ENCODE measurements around the gene RYR3.

The RYR3 gene

DNA sequence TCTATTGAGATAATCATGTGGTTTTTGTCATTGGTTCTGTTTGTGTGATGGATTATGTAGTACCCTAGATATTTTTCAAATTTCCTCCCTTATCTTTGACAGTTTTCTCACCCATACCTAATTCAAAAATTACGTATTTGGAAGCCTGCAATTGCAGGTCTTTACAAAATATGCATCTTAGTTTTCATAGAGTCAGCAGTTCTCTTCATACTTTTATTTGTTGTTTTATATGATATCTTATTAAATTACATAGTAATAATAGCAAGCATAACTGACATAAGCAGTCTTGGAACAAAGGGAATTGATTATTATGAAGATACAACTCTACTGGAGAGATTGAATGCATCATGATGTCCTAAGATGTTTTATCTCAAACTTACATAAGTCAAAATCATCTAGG is 442.2 kb downstream of the RYR3 start:
- no peaks in the 10 kb centered on the region for H3K4me1 ChIP-seq (ENCODE audit: control insufficient read depth in 2 of 2, insufficient read depth in 1 of 2, low read depth in 1 of 2, low read length in 2 of 2)
- H3K4me2 ChIP-seq (ENCODE audit: insufficient read depth, low read length, poor library complexity, severe bottlenecking): no peak overlapping the region
- H3K4me3 ChIP-seq (ENCODE audit: low read length in 2 of 2): no peak overlapping the region
- H3K79me1 ChIP-seq (ENCODE audit: low read depth, low read length): no peaks in the 10 kb centered on the region
- no peak overlapping the region for H4K8ac ChIP-seq (ENCODE audit: low read depth, low read length)
- H2AFZ ChIP-seq (ENCODE audit: low read length): no peak overlapping the region
- no peak overlapping the region for H4K91ac ChIP-seq (ENCODE audit: low read depth, low read length, poor library complexity)
- H2AK5ac ChIP-seq (ENCODE audit: low read depth, low read length): no peak overlapping the region
- H2BK12ac ChIP-seq (ENCODE audit: low read length): no peak overlapping the region
- H3K14ac ChIP-seq (ENCODE audit: low read length): no peak overlapping the region
- no peaks in the 10 kb centered on the region for H3K27me3 ChIP-seq (ENCODE audit: control insufficient read depth in 3 of 3, insufficient read depth in 3 of 3, low read depth in 1 of 3, low read length in 3 of 3)
- H2BK120ac ChIP-seq (ENCODE audit: low read depth, low read length): no peak overlapping the region
- no peaks in the 10 kb centered on the region for H3K36me3 ChIP-seq (replicated peaks in 1 of 2; ENCODE audit: control insufficient read depth in 2 of 2, insufficient read depth in 2 of 2, low read length in 2 of 2)
- H3K18ac ChIP-seq (ENCODE audit: low read length): no peak overlapping the region
- H2BK15ac ChIP-seq (ENCODE audit: low read length): no peak overlapping the region
- H3K4ac ChIP-seq (ENCODE audit: low read length): no peak overlapping the region
- no peak overlapping the region for H3K9ac ChIP-seq (ENCODE audit: low read depth, low read length, poor library complexity)
- no peak for DNase-seq (ENCODE audit: low spot score)
- no CpG with 5 or more reads among the region's 1 CpG for WGBS, 2 donors (ENCODE audit: extremely low coverage in 2 of 2, insufficient read length in 2 of 2, insufficient replicate concordance in 1 of 2)
- no peak overlapping the region for H3K23ac ChIP-seq (ENCODE audit: low read depth, low read length, poor library complexity)
- H3K27ac ChIP-seq (replicated peaks; ENCODE audit: low read length): no peak overlapping the region
- H3K9me3 ChIP-seq (replicated peaks in 1 of 2; ENCODE audit: control insufficient read depth in 2 of 2, insufficient read depth in 1 of 2, low read depth in 1 of 2, low read length in 2 of 2): no peaks in the 10 kb centered on the region
- no peak overlapping the region for H2BK5ac ChIP-seq (ENCODE audit: low read length)

DNA sequence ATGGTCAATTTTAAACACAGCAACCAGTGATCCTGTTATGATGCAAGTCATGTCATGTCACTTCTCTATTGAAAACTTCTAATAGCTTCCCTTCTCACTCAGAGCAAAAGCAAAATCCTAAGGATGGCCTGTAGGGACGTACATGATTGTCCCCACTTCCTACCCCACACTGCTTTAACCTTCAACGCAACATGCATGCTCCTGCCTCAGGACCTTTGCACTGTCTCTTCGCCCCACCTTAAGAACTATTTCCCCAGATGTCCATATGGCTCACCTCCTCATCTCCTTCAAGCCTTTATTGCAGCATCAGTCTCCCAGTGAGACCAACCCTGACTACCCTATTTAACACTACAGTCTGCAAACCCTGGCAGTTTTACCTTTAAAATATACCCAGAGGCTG is 443.5 kb downstream of the RYR3 start:
- no CpG with 5 or more reads among the region's 3 CpGs for WGBS, 2 donors (ENCODE audit: extremely low coverage in 2 of 2, insufficient read length in 2 of 2, insufficient replicate concordance in 1 of 2)
- H3K27ac ChIP-seq (replicated peaks; ENCODE audit: low read length): no peak overlapping the region
- no peak overlapping the region for H2BK15ac ChIP-seq (ENCODE audit: low read length)
- H2BK120ac ChIP-seq (ENCODE audit: low read depth, low read length): no peak overlapping the region
- no peaks in the 10 kb centered on the region for H3K79me1 ChIP-seq (ENCODE audit: low read depth, low read length)
- H3K4me2 ChIP-seq (ENCODE audit: insufficient read depth, low read length, poor library complexity, severe bottlenecking): no peak overlapping the region
- no peak overlapping the region for H2BK12ac ChIP-seq (ENCODE audit: low read length)
- H3K36me3 ChIP-seq (replicated peaks in 1 of 2; ENCODE audit: control insufficient read depth in 2 of 2, insufficient read depth in 2 of 2, low read length in 2 of 2): no peaks in the 10 kb centered on the region
- H3K4me3 ChIP-seq (ENCODE audit: low read length in 2 of 2): no peak overlapping the region
- no peak overlapping the region for H2AFZ ChIP-seq (ENCODE audit: low read length)
- H3K14ac ChIP-seq (ENCODE audit: low read length): no peak overlapping the region
- H2BK5ac ChIP-seq (ENCODE audit: low read length): no peak overlapping the region
- H4K8ac ChIP-seq (ENCODE audit: low read depth, low read length): no peak overlapping the region
- no peak overlapping the region for H3K18ac ChIP-seq (ENCODE audit: low read length)
- no peaks in the 10 kb centered on the region for H3K9me3 ChIP-seq (replicated peaks in 1 of 2; ENCODE audit: control insufficient read depth in 2 of 2, insufficient read depth in 1 of 2, low read depth in 1 of 2, low read length in 2 of 2)
- H3K4ac ChIP-seq (ENCODE audit: low read length): no peak overlapping the region
- H4K91ac ChIP-seq (ENCODE audit: low read depth, low read length, poor library complexity): no peak overlapping the region
- no peak for DNase-seq (ENCODE audit: low spot score)
- no peaks in the 10 kb centered on the region for H3K27me3 ChIP-seq (ENCODE audit: control insufficient read depth in 3 of 3, insufficient read depth in 3 of 3, low read depth in 1 of 3, low read length in 3 of 3)
- H3K9ac ChIP-seq (ENCODE audit: low read depth, low read length, poor library complexity): no peak overlapping the region
- no peaks in the 10 kb centered on the region for H3K4me1 ChIP-seq (ENCODE audit: control insufficient read depth in 2 of 2, insufficient read depth in 1 of 2, low read depth in 1 of 2, low read length in 2 of 2)
- no peak overlapping the region for H3K23ac ChIP-seq (ENCODE audit: low read depth, low read length, poor library complexity)
- H2AK5ac ChIP-seq (ENCODE audit: low read depth, low read length): no peak overlapping the region

DNA sequence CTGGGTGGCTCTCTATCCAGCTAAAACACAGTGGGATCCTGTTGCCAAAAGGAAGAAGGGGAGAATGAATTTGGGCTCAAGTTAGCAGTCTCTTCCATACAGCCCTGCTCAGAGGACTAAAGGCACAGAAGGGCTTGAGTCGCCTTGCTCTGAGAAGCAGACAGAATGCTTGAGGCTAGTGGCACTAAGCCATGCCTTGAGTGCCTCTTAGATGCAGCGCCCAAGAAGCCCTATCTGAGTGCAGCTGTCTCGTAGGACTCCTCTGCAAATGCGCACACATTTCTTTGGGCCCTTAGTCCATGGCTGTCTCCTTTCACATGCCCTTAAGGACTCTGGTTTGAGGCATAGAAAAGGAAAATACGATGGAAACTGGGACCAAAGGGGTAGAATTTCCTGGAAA is 446.2 kb downstream of the RYR3 start:
- H3K79me1 ChIP-seq (ENCODE audit: low read depth, low read length): no peaks in the 10 kb centered on the region
- WGBS, 2 donors (ENCODE audit: extremely low coverage in 2 of 2, insufficient read length in 2 of 2, insufficient replicate concordance in 1 of 2): no CpG with 5 or more reads among the region's 5 CpGs

DNA sequence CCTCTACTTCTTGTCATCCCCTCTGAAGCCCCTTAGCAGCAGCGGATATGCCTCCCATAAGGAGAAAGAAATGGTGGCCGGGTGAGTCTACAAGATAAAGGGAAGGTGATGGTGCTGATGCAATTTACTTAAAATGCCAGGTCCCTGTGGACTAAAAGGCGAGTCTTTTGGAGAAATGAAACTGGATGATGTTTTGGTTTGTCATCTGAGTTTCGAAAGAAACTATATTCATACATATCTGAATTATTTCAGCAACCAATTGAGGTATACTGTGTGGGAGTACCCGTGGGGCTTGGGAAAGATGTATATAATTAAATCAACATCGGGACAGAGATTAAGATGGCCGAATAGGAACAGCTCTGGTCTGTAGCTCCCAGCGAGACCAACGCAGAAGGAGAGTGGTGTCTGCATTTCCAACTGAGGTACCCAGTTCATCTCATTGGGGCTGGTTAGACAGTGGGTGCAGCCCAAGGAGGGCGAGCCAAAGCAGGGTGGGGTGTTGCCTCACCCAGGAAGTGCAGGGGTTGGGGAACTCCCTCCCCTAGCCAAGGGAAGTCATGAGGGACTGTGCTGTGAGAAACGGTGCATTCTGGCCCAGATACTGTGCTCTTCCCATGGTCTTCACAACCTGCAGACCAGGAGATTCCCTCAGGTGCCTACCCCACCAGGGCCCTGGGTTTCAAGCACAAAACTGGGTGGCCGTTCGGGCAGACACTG is 446.9 kb downstream of the RYR3 start:
- Histone ChIP-seq H3K79me1 (ENCODE audit: low read depth, low read length) (no peaks in the 10 kb centered on the region), H2BK5ac (ENCODE audit: low read length) (no peak overlapping the region), H3K27ac (replicated peaks; ENCODE audit: low read length) (no peak overlapping the region), H2BK120ac (ENCODE audit: low read depth, low read length) (no peak overlapping the region), H3K9me3 (replicated peaks in 1 of 2; ENCODE audit: control insufficient read depth in 2 of 2, insufficient read depth in 1 of 2, low read depth in 1 of 2, low read length in 2 of 2) (no peaks in the 10 kb centered on the region), H3K4me1 (ENCODE audit: control insufficient read depth in 2 of 2, insufficient read depth in 1 of 2, low read depth in 1 of 2, low read length in 2 of 2) (no peaks in the 10 kb centered on the region), H2AK5ac (ENCODE audit: low read depth, low read length) (no peak overlapping the region), H4K8ac (ENCODE audit: low read depth, low read length) (no peak overlapping the region), H3K9ac (ENCODE audit: low read depth, low read length, poor library complexity) (no peak overlapping the region), H3K4me2 (ENCODE audit: insufficient read depth, low read length, poor library complexity, severe bottlenecking) (no peak overlapping the region), H3K18ac (ENCODE audit: low read length) (no peak overlapping the region), H3K36me3 (replicated peaks in 1 of 2; ENCODE audit: control insufficient read depth in 2 of 2, insufficient read depth in 2 of 2, low read length in 2 of 2) (no peaks in the 10 kb centered on the region), H3K4me3 (ENCODE audit: low read length in 2 of 2) (no peak overlapping the region), H2BK12ac (ENCODE audit: low read length) (no peak overlapping the region), H3K14ac (ENCODE audit: low read length) (no peak overlapping the region), H3K4ac (ENCODE audit: low read length) (no peak overlapping the region), H4K91ac (ENCODE audit: low read depth, low read length, poor library complexity) (no peak overlapping the region), H2AFZ (ENCODE audit: low read length) (no peak overlapping the region), H3K23ac (ENCODE audit: low read depth, low read length, poor library complexity) (no peak overlapping the region), H3K27me3 (ENCODE audit: control insufficient read depth in 3 of 3, insufficient read depth in 3 of 3, low read depth in 1 of 3, low read length in 3 of 3) (no peaks in the 10 kb centered on the region), H2BK15ac (ENCODE audit: low read length) (no peak overlapping the region)
- DNase-seq (ENCODE audit: low spot score): no peak
- no CpG with 5 or more reads among the region's 13 CpGs for WGBS, 2 donors (ENCODE audit: extremely low coverage in 2 of 2, insufficient read length in 2 of 2, insufficient replicate concordance in 1 of 2)

More for the DNA sequence above, 446.2 kb downstream of the RYR3 start:
- H2AK5ac ChIP-seq (ENCODE audit: low read depth, low read length): no peak overlapping the region
- no peaks in the 10 kb centered on the region for H3K9me3 ChIP-seq (replicated peaks in 1 of 2; ENCODE audit: control insufficient read depth in 2 of 2, insufficient read depth in 1 of 2, low read depth in 1 of 2, low read length in 2 of 2)
- H3K4me3 ChIP-seq (ENCODE audit: low read length in 2 of 2): no peak overlapping the region
- no peak overlapping the region for H3K23ac ChIP-seq (ENCODE audit: low read depth, low read length, poor library complexity)
- no peaks in the 10 kb centered on the region for H3K4me1 ChIP-seq (ENCODE audit: control insufficient read depth in 2 of 2, insufficient read depth in 1 of 2, low read depth in 1 of 2, low read length in 2 of 2)
- no peak for DNase-seq (ENCODE audit: low spot score)
- no peak overlapping the region for H4K91ac ChIP-seq (ENCODE audit: low read depth, low read length, poor library complexity)
- no peak overlapping the region for H3K14ac ChIP-seq (ENCODE audit: low read length)
- no peak overlapping the region for H2BK120ac ChIP-seq (ENCODE audit: low read depth, low read length)
- no peaks in the 10 kb centered on the region for H3K27me3 ChIP-seq (ENCODE audit: control insufficient read depth in 3 of 3, insufficient read depth in 3 of 3, low read depth in 1 of 3, low read length in 3 of 3)
- no peak overlapping the region for H3K27ac ChIP-seq (replicated peaks; ENCODE audit: low read length)
- H3K9ac ChIP-seq (ENCODE audit: low read depth, low read length, poor library complexity): no peak overlapping the region
- no peak overlapping the region for H3K18ac ChIP-seq (ENCODE audit: low read length)
- no peak overlapping the region for H4K8ac ChIP-seq (ENCODE audit: low read depth, low read length)
- no peak overlapping the region for H2BK15ac ChIP-seq (ENCODE audit: low read length)
- H2BK5ac ChIP-seq (ENCODE audit: low read length): no peak overlapping the region
- H3K4ac ChIP-seq (ENCODE audit: low read length): no peak overlapping the region
- H2BK12ac ChIP-seq (ENCODE audit: low read length): no peak overlapping the region
- no peak overlapping the region for H3K4me2 ChIP-seq (ENCODE audit: insufficient read depth, low read length, poor library complexity, severe bottlenecking)
- H2AFZ ChIP-seq (ENCODE audit: low read length): no peak overlapping the region
- no peaks in the 10 kb centered on the region for H3K36me3 ChIP-seq (replicated peaks in 1 of 2; ENCODE audit: control insufficient read depth in 2 of 2, insufficient read depth in 2 of 2, low read length in 2 of 2)

Data from neuronal stem cell (in vitro differentiated cells).